IMR-90 (cell line): Measurements from ENCODE around the gene ADD1. TPM values are rescaled to one million over a fixed set of nuclear protein-coding genes. Genes with fewer than 3 reads are reported as not detected.

ENCODE experiments used
- ATAC-seq: fragments of 200-7000 bp; cut with Tn5 transposase; 2 replicates; pipeline ENCODE4 v1.9.1; 2020; ENCODE audit warnings: low read depth, mild to moderate bottlenecking, moderate library complexity
- BruUV-seq: library from RNA; stranded (reverse); fragments of 400-500 nt; replicated peaks from 2 replicates; lab custom pipeline; 2021; lab: Mats Ljungman, UMichigan
- CTCF ChIA-PET: fragments of 300-600 bp; formaldehyde crosslinking; extraction: SDS; loops from one replicate; lab custom pipeline; 2021; ENCODE audit warnings: antibody characterized with exemption; lab: Yijun Ruan, JAX
- POLR2A ChIA-PET: fragments of 300-600 bp; sonication (Branson Sonifier 250); formaldehyde crosslinking; loops from one replicate; lab custom pipeline; 2022; ENCODE audit warnings: antibody characterized with exemption; ENCODE audit not compliant: unreplicated experiment; lab: Charles Lee
- DNase-seq: peaks from one replicate; pipeline ENCODE4 v3.0.0; 2013
- H2AFZ ChIP-seq: replicated peaks from 2 replicates; pipeline ENCODE3; 2013; ENCODE audit warnings: low read length, mild to moderate bottlenecking; ENCODE audit not compliant: poor library complexity
- H2AK5ac ChIP-seq: 2 replicates; pipeline ENCODE4 v1.6.1; 2013; ENCODE audit warnings: low read depth, low read length, inconsistent platforms
- H2AK9ac ChIP-seq: replicated peaks from 2 replicates; pipeline ENCODE3; 2013; ENCODE audit warnings: mild to moderate bottlenecking, low read depth, low read length, moderate library complexity; ENCODE audit not compliant: poor library complexity
- H2BK120ac ChIP-seq: 2 replicates; pipeline ENCODE4 v1.6.1; 2013; ENCODE audit warnings: low read depth, low read length, inconsistent platforms
- H2BK15ac ChIP-seq: 3 replicates; pipeline ENCODE4 v1.6.1; 2013; ENCODE audit warnings: low read depth, low read length, inconsistent platforms
- H2BK20ac ChIP-seq: 2 replicates; pipeline ENCODE4 v1.6.1; 2013; ENCODE audit warnings: low read depth, mild to moderate bottlenecking, inconsistent platforms, low read length, moderate library complexity
- H2BK5ac ChIP-seq: 2 replicates; pipeline ENCODE4 v1.6.1; 2013; ENCODE audit warnings: mild to moderate bottlenecking, low read depth, low read length, inconsistent platforms; ENCODE audit not compliant: poor library complexity, severe bottlenecking
- H3K14ac ChIP-seq: replicated peaks from 2 replicates; pipeline ENCODE4 v1.6.1; 2013; ENCODE audit warnings: low read depth, low read length, inconsistent platforms
- H3K18ac ChIP-seq: 2 replicates; pipeline ENCODE4 v1.6.1; 2013; ENCODE audit warnings: low read depth, low read length, control low read depth
- H3K23ac ChIP-seq: 2 replicates; pipeline ENCODE4 v1.6.1; 2013; ENCODE audit warnings: low read depth, low read length, inconsistent platforms
- H3K27ac ChIP-seq: 2 replicates; pipeline ENCODE4 v1.5.1; 2013; ENCODE audit warnings: mild to moderate bottlenecking, control low read depth, low read length; ENCODE audit not compliant: insufficient read depth
- H3K27me3 ChIP-seq: 2 replicates; pipeline ENCODE4 v1.6.1; 2013; ENCODE audit warnings: low read length; ENCODE audit not compliant: control insufficient read depth, insufficient read depth
- H3K36me3 ChIP-seq: 2 replicates; pipeline ENCODE4 v1.6.1; 2013; ENCODE audit warnings: low read length, mixed read lengths; ENCODE audit not compliant: control insufficient read depth, insufficient read depth
- H3K4ac ChIP-seq: 2 replicates; pipeline ENCODE4 v1.6.1; 2013; ENCODE audit warnings: low read depth, low read length, inconsistent platforms
- H3K4me1 ChIP-seq: 2 replicates; pipeline ENCODE4 v1.6.1; 2013; ENCODE audit warnings: low read length, mixed read lengths; ENCODE audit not compliant: control insufficient read depth, insufficient read depth
- H3K4me2 ChIP-seq: 2 replicates; pipeline ENCODE4 v1.6.1; 2013; ENCODE audit warnings: low read depth, mild to moderate bottlenecking, control low read depth, low read length, moderate library complexity
- H3K4me3 ChIP-seq: 2 replicates; pipeline ENCODE4 v1.5.1; 2013; ENCODE audit warnings: low read depth, mild to moderate bottlenecking, control low read depth, low read length, moderate library complexity; ENCODE audit not compliant: insufficient read depth
- H3K56ac ChIP-seq: 2 replicates; pipeline ENCODE4 v1.6.1; 2013; ENCODE audit warnings: low read length, inconsistent platforms; ENCODE audit not compliant: insufficient read depth; ENCODE audit errors: extremely low read depth
- H3K79me1 ChIP-seq, 2 experiments: 2 replicates each; pipeline ENCODE4 v1.6.1; 2013; ENCODE audit warnings: low read length in 2 of 2, inconsistent platforms in 1 of 2, low read depth in 1 of 2
- H3K9ac ChIP-seq: 2 replicates; pipeline ENCODE4 v1.6.1; 2013; ENCODE audit warnings: low read depth, low read length, control low read depth
- H3K9me1 ChIP-seq: 2 replicates; pipeline ENCODE4 v1.6.1; 2013; ENCODE audit warnings: low read length, inconsistent platforms; ENCODE audit not compliant: insufficient read depth
- H3K9me3 ChIP-seq: 2 replicates; pipeline ENCODE4 v1.6.1; 2013; ENCODE audit warnings: low read length; ENCODE audit not compliant: control insufficient read depth, insufficient read depth
- H4K20me1 ChIP-seq: 2 replicates; pipeline ENCODE4 v1.6.1; 2013; ENCODE audit warnings: low read length, inconsistent platforms; ENCODE audit not compliant: insufficient read depth
- H4K5ac ChIP-seq: 2 replicates; pipeline ENCODE4 v1.6.1; 2013; ENCODE audit warnings: mild to moderate bottlenecking, low read depth, low read length, control low read depth
- H4K8ac ChIP-seq, 2 experiments: 2 replicates each; pipeline ENCODE4 v1.6.1; 2013; ENCODE audit warnings: low read depth in 2 of 2, low read length in 2 of 2, control low read depth in 1 of 2, inconsistent platforms in 1 of 2
- H4K91ac ChIP-seq: 2 replicates; pipeline ENCODE4 v1.6.1; 2013; ENCODE audit warnings: low read depth, low read length, inconsistent platforms; ENCODE audit not compliant: insufficient read depth
- BHLHE40 ChIP-seq: fragments of 150-350 bp; IDR thresholded peaks from 2 replicates; pipeline ENCODE4 v1.6.1; 2016; ENCODE audit warnings: mild to moderate bottlenecking, low read depth, low read length
- CEBPB ChIP-seq: IDR thresholded peaks from 2 replicates; pipeline ENCODE4 v1.6.1; 2012; ENCODE audit warnings: low read depth, low read length, improper control_type of control experiment
- CHD1 ChIP-seq: IDR thresholded peaks from 2 replicates; pipeline ENCODE4 v1.6.1; 2012; ENCODE audit warnings: low read depth, low read length, improper control_type of control experiment
- FOS ChIP-seq: fragments of 150-350 bp; IDR thresholded peaks from 2 replicates; pipeline ENCODE4 v1.6.1; 2016; ENCODE audit warnings: low read depth, low read length
- MAFK ChIP-seq: IDR thresholded peaks from 2 replicates; pipeline ENCODE4 v1.6.1; 2012; ENCODE audit warnings: low read depth, low read length, improper control_type of control experiment
- MAZ ChIP-seq: IDR thresholded peaks from 2 replicates; pipeline ENCODE4 v1.6.1; 2012; ENCODE audit warnings: low read depth, mild to moderate bottlenecking, low read length, improper control_type of control experiment, moderate library complexity, borderline replicate concordance
- MXI1 ChIP-seq: IDR thresholded peaks from 2 replicates; pipeline ENCODE4 v1.6.1; 2012; ENCODE audit warnings: low read depth, mild to moderate bottlenecking, low read length, moderate library complexity, borderline replicate concordance
- NFE2L2 ChIP-seq: fragments of 150-350 bp; IDR thresholded peaks from 2 replicates; pipeline ENCODE4 v1.6.1; 2016; ENCODE audit warnings: low read depth, mild to moderate bottlenecking, low read length
- POLR2A ChIP-seq: IDR thresholded peaks from 2 replicates; pipeline ENCODE4 v1.6.1; 2012; ENCODE audit warnings: mild to moderate bottlenecking, low read depth, low read length
- RAD21 ChIP-seq: IDR thresholded peaks from 2 replicates; pipeline ENCODE4 v1.6.1; 2012; ENCODE audit warnings: low read length, improper control_type of control experiment
- RCOR1 ChIP-seq: IDR thresholded peaks from 2 replicates; pipeline ENCODE4 v1.6.1; 2012; ENCODE audit warnings: mild to moderate bottlenecking, low read length, improper control_type of control experiment; ENCODE audit not compliant: insufficient replicate concordance
- RFX5 ChIP-seq: IDR thresholded peaks from 2 replicates; pipeline ENCODE4 v1.8.0; 2012; ENCODE audit warnings: low read depth, mild to moderate bottlenecking, low read length, moderate library complexity
- SMC3 ChIP-seq: fragments of 150-350 bp; IDR thresholded peaks from 2 replicates; pipeline ENCODE4 v1.6.1; 2016; ENCODE audit warnings: low read depth, mild to moderate bottlenecking, antibody characterized with exemption, low read length, moderate library complexity
- WGBS, 2 experiments: methylation state at CpG; one replicate each; pipeline versions ENCODE4 v1.1.5 to v1.1.7; 2013; ENCODE audit warnings: missing lambda C conversion rate in 2 of 2; ENCODE audit not compliant: insufficient read length in 1 of 2; ENCODE audit errors: extremely low coverage in 2 of 2; 5-methylcytosine and 5-hydroxymethylcytosine counted together
- dilution Hi-C: fragments of 300-500 bp; cut with HindIII; formaldehyde crosslinking; loops from one replicate; pipeline ENCODE4 v1.14.3; 2018; ENCODE audit warnings: low sequenced_read_pairs; ENCODE audit not compliant: unreplicated experiment
- in situ Hi-C: fragments of 300-500 bp; cut with MboI; formaldehyde crosslinking; loops from 3 replicates; pipeline ENCODE4 v1.14.3; 2019; ENCODE audit warnings: low sequenced_read_pairs, inconsistent platforms, mixed read lengths
- intact Hi-C: fragments of 100-400 bp; cut with micrococcal nuclease; formaldehyde crosslinking; loops from 2 replicates; pipeline ENCODE4 v1.10.0; 2022
- polyA plus RNA-seq, 3 experiments: library from polyadenylated mRNA; depleted of rRNA; stranded (reverse); fragments of >200 nt; gene quantifications; 2 replicates each; pipeline ENCODE4 v1.2.3, GENCODE V29; 2012; ENCODE audit warnings: low replicate concordance in 1 of 3
- total RNA-seq: library from RNA; depleted of rRNA; stranded (reverse); fragments of >200 nt; gene quantifications from 2 replicates; pipeline ENCODE4 v1.2.3, GENCODE V29; 2012
- TF ChIP-seq, protein P1 (sequence below): fragments of 150-350 bp; IDR thresholded peaks from 2 replicates; pipeline ENCODE4 v1.6.1; 2016; ENCODE audit warnings: low read depth, mild to moderate bottlenecking, low read length, moderate library complexity, borderline replicate concordance
- TF ChIP-seq, protein P2 (sequence below): fragments of 150-350 bp; IDR thresholded peaks from 2 replicates; pipeline ENCODE4 v1.6.1; 2017; ENCODE audit warnings: mild to moderate bottlenecking, antibody characterized with exemption, low read length, low read depth
- TF ChIP-seq, protein P3 (sequence below): conservative IDR thresholded peaks from 2 replicates; pipeline ENCODE4 v1.5.1; 2012; ENCODE audit warnings: mild to moderate bottlenecking, low read depth, low read length, improper control_type of control experiment

ADD1 gene
- total and polyA plus RNA-seq, 2 of the 4 experiments (the other 2 are of a cell fraction), result 122 to 215 TPM

DNA sequence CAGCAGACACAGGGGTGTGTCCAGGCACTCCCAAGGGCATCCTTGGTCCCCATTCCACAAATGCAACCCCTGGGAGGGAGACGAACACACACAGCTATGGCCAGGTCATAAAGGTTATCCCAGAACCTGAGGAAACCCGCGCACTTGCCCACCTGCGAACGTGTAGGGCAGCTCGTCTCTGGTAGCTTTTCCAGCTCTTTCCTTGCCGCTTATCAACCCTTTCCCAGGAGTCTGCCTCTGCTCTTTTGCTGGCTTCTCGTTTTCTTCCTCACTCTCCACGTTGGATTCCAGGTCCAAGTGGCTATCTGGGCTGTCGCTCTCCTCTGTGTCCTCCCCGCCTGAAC, 106.1 kb downstream of the ADD1 start:
- Histone ChIP-seq H3K36me3 (peaks cover 70% of the 10 kb centered on the region), H3K4me3 (no peak overlapping the region), H2BK20ac (no peak overlapping the region), H3K27me3 (no peaks in the 10 kb centered on the region), H3K4me1 (peaks cover 2% of the 10 kb centered on the region; the same call in 1 of the 2 replicates), H4K20me1 (peaks cover 18% of the 10 kb centered on the region), H2AK5ac (no peak overlapping the region), H3K4me2 (no peak overlapping the region), H3K18ac (no peak overlapping the region), H2BK5ac (no peak overlapping the region), H2AFZ (no peak overlapping the region), H3K14ac (no peak overlapping the region), H3K27ac (no peak overlapping the region), H3K9me3 (no peaks in the 10 kb centered on the region), H4K8ac (no peak overlapping the region), H2AK9ac (no peak overlapping the region), H3K4ac (no peak overlapping the region), H3K79me1 (peaks cover 11 to 55% of the 10 kb centered on the region in 2 experiments; a peak in 3 of 4 replicates), H3K23ac (no peak overlapping the region), H3K9me1 (peaks cover 6% of the 10 kb centered on the region; the same call in 1 of the 2 replicates), H3K56ac (no peak overlapping the region), H3K9ac (no peak overlapping the region), H4K5ac (no peak overlapping the region), H2BK15ac (no peak overlapping the region), H2BK120ac (no peak overlapping the region), H4K91ac (no peak overlapping the region)
- DNase-seq (no peak), ATAC-seq (no peak)
- ChIA-PET POLR2A (no interaction called here), CTCF (interaction anchor here (1.2 kb wide), 1 partner anchor 186 kb away, joined by 3 read pairs; no protein-coding TSS in a partner anchor)
- dilution Hi-C loops (no loop called here), intact Hi-C loops (no loop called here), in situ Hi-C loops (no loop called here)
- TF ChIP-seq RAD21, result no peak
- TF ChIP-seq NFE2L2, result no peak
- no peak for TF ChIP-seq POLR2A
- TF ChIP-seq CHD1, result no peak
- no peak for TF ChIP-seq MAZ
- TF ChIP-seq RFX5, result no peak
- TF ChIP-seq, protein P1, sequence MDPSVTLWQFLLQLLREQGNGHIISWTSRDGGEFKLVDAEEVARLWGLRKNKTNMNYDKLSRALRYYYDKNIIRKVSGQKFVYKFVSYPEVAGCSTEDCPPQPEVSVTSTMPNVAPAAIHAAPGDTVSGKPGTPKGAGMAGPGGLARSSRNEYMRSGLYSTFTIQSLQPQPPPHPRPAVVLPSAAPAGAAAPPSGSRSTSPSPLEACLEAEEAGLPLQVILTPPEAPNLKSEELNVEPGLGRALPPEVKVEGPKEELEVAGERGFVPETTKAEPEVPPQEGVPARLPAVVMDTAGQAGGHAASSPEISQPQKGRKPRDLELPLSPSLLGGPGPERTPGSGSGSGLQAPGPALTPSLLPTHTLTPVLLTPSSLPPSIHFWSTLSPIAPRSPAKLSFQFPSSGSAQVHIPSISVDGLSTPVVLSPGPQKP, result no peak
- no peak for TF ChIP-seq CEBPB
- no peak for TF ChIP-seq MXI1
- TF ChIP-seq, protein P2, sequence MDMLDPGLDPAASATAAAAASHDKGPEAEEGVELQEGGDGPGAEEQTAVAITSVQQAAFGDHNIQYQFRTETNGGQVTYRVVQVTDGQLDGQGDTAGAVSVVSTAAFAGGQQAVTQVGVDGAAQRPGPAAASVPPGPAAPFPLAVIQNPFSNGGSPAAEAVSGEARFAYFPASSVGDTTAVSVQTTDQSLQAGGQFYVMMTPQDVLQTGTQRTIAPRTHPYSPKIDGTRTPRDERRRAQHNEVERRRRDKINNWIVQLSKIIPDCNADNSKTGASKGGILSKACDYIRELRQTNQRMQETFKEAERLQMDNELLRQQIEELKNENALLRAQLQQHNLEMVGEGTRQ, result no peak
- TF ChIP-seq, protein P3, sequence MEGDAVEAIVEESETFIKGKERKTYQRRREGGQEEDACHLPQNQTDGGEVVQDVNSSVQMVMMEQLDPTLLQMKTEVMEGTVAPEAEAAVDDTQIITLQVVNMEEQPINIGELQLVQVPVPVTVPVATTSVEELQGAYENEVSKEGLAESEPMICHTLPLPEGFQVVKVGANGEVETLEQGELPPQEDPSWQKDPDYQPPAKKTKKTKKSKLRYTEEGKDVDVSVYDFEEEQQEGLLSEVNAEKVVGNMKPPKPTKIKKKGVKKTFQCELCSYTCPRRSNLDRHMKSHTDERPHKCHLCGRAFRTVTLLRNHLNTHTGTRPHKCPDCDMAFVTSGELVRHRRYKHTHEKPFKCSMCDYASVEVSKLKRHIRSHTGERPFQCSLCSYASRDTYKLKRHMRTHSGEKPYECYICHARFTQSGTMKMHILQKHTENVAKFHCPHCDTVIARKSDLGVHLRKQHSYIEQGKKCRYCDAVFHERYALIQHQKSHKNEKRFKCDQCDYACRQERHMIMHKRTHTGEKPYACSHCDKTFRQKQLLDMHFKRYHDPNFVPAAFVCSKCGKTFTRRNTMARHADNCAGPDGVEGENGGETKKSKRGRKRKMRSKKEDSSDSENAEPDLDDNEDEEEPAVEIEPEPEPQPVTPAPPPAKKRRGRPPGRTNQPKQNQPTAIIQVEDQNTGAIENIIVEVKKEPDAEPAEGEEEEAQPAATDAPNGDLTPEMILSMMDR, result no peak
- no peak for TF ChIP-seq FOS
- TF ChIP-seq MAFK, result no peak
- TF ChIP-seq SMC3, result no peak
- no peak for TF ChIP-seq BHLHE40
- no peak for TF ChIP-seq RCOR1
- BruUV-seq, result no TSS peak
- 94% methylated on average over 10 of the region's 11 CpGs; no CpG with 5 or more reads in 1 of the 2 experiments for WGBS, 2 experiments
